Right lobe of liver (tissue), 6 donors: Measurements from ENCODE around the gene ANKRD9. TPM values are rescaled to one million over a fixed set of nuclear protein-coding genes. Genes with fewer than 3 reads are reported as not detected.

ENCODE experiments used
- ATAC-seq, 4 donors: fragments of 200-7000 bp; cut with Tn5 transposase; one replicate each; pipeline ENCODE4 v1.9.1; 2020; ENCODE audit warnings: mild to moderate bottlenecking in 4 of 4, moderate library complexity in 4 of 4
- DNase-seq, 3 donors: peaks; one replicate each; pipeline ENCODE4 v3.0.0-alpha.2; 2020
- H3K27ac ChIP-seq, 3 donors: fragments of 200-600 bp; one replicate each; pipeline ENCODE4 v1.8.0; 2022
- H3K27me3 ChIP-seq, 2 donors: fragments of 200-600 bp; one replicate each; pipeline ENCODE4 v1.8.0; 2022
- H3K36me3 ChIP-seq, 4 donors: fragments of 200-600 bp; sonication (generic) in 1 of 4; one replicate each; pipeline versions ENCODE4 v1.5.1 to v1.8.0; 2017 to 2022; ENCODE audit warnings: control low read depth in 1 of 4
- H3K4me1 ChIP-seq, 4 donors: fragments of 200-600 bp; sonication (generic) in 1 of 4; one replicate each; pipeline versions ENCODE4 v1.5.1 to v1.8.0; 2017 to 2022; ENCODE audit warnings: control low read depth in 1 of 4
- H3K4me3 ChIP-seq, 3 donors: fragments of 200-600 bp; one replicate each; pipeline ENCODE4 v1.8.0; 2022
- H3K9me3 ChIP-seq, 4 donors: fragments of 200-600 bp; sonication (generic) in 1 of 4; one replicate each; pipeline versions ENCODE4 v1.5.1 to v1.8.0; 2017 to 2022; ENCODE audit warnings: control low read depth in 1 of 4
- CTCF ChIP-seq, 4 donors: fragments of 200-600 bp in 3 of 4; fragments of 450-650 bp in 1 of 4; IDR thresholded peaks; one replicate each; pipeline versions ENCODE4 v1.5.1 to v1.8.0; 2016 to 2022; ENCODE audit warnings: antibody characterized with exemption in 4 of 4, mild to moderate bottlenecking in 2 of 4
- POLR2A ChIP-seq: fragments of 450-650 bp; IDR thresholded peaks from one replicate; pipeline ENCODE4 v1.6.1; 2017; ENCODE audit warnings: antibody characterized with exemption, mild to moderate bottlenecking
- WGBS: methylation state at CpG from one replicate; pipeline ENCODE4 v1.1.6; 2018; ENCODE audit warnings: low coverage, low lambda C conversion rate; ENCODE audit not compliant: insufficient coverage; ENCODE audit errors: missing lambda C conversion rate; 5-methylcytosine and 5-hydroxymethylcytosine counted together
- intact Hi-C, 2 donors: fragments of 100-400 bp; cut with DNase I; formaldehyde crosslinking; loops; one replicate each; pipeline versions ENCODE4 v1.11.2 to v1.14.1; 2022
- total RNA-seq, 6 experiments: library from RNA; depleted of rRNA in 2 of 6; stranded (reverse); fragments of >200 nt in 2 of 6; fragmentation: NEBNext Ultra II Directional in 3 of 6; extraction: Animal tissue kit (Norgen Biotek cat#: 25700) in 3 of 6; gene quantifications; one replicate each; pipeline versions ENCODE4 v1.1.0 to v1.2.4, GENCODE V29; 2016 to 2023
- donor health status: DM: no; HTN: yes; CAD: no.
- donor health status: DM: no; HTN: no; CAD: no.
- donor health status: DM: no; HTN: no; CAD: no.
- donor health status: DM: no; HTN: yes; CAD: no.
- donor health status: DM: no; HTN: yes; CAD: no.

The ANKRD9 gene
- total RNA-seq, 6 experiments from 2014 or later = 7.5 to 33.8 (median 8.9) TPM

GRCh38 chr14:102505000-102505619, 4.5 kb downstream of the ANKRD9 start:
- DNase-seq = no peak
- intact Hi-C loops = no loop called here
- no peaks in the 10 kb centered on the region for H3K36me3 ChIP-seq
- no peak overlapping the region for H3K4me3 ChIP-seq
- no peak for TF ChIP-seq POLR2A
- no peak for TF ChIP-seq CTCF (IDR thresholded peaks at IDR 0.05)
- ATAC-seq = no peak
- peaks cover 0 to 6% (median 0%) of the 10 kb centered on the region in 4 donors for H3K4me1 ChIP-seq
- no peak overlapping the region for H3K27ac ChIP-seq
- no peaks in the 10 kb centered on the region for H3K9me3 ChIP-seq
- H3K27me3 ChIP-seq = no peaks in the 10 kb centered on the region
- WGBS = no CpG with 5 or more reads among the region's 7 CpGs

- Histone ChIP-seq H3K36me3 (no peaks in the 10 kb centered on the region), H3K27ac (no peak overlapping the region)
- WGBS = 83% methylated on average over 1 of the region's 18 CpGs
Observed at GRCh38 chr14:102504328-102504999, 5.1 kb downstream of the ANKRD9 start.

GRCh38 chr14:102503641-102504327, 5.8 kb downstream of the ANKRD9 start:
- peaks cover 0 to 4% (median 0%) of the 10 kb centered on the region in 4 donors for H3K4me1 ChIP-seq
- intact Hi-C loops = no loop called here
- H3K27ac ChIP-seq = no peak overlapping the region
- no peaks in the 10 kb centered on the region for H3K9me3 ChIP-seq
- no peak overlapping the region for H3K4me3 ChIP-seq
- H3K27me3 ChIP-seq = no peaks in the 10 kb centered on the region
- ATAC-seq (no peak), DNase-seq (no peak)
- TF ChIP-seq POLR2A = no peak
- no peak for TF ChIP-seq CTCF (IDR thresholded peaks at IDR 0.05)
- 55% methylated on average over 5 of the region's 12 CpGs for WGBS
- H3K36me3 ChIP-seq = no peaks in the 10 kb centered on the region

More at GRCh38 chr14:102504328-102504999, 5.1 kb downstream of the ANKRD9 start:
- H3K9me3 ChIP-seq = no peaks in the 10 kb centered on the region
- DNase-seq = no peak
- H3K4me1 ChIP-seq = peaks cover 0 to 6% (median 0%) of the 10 kb centered on the region in 4 donors
- no peak overlapping the region for H3K4me3 ChIP-seq
- no peak for ATAC-seq
- no peaks in the 10 kb centered on the region for H3K27me3 ChIP-seq
- no peak for TF ChIP-seq POLR2A
- no peak for TF ChIP-seq CTCF (IDR thresholded peaks at IDR 0.05)
- intact Hi-C loops = no loop called here

GRCh38 chr14:102502571-102502970, 7.0 kb downstream of the ANKRD9 start:
- WGBS = 97% methylated on average over 7 of the region's 10 CpGs
- Histone ChIP-seq H3K9me3 (no peaks in the 10 kb centered on the region), H3K36me3 (peaks cover 0 to 8% (median 0%) of the 10 kb centered on the region in 4 donors), H3K4me1 (no peaks in the 10 kb centered on the region), H3K27ac (no peak overlapping the region), H3K27me3 (no peaks in the 10 kb centered on the region), H3K4me3 (no peak overlapping the region)
- ATAC-seq (no peak), DNase-seq (no peak)
- intact Hi-C loops = no loop called here
- no peak for TF ChIP-seq CTCF (IDR thresholded peaks at IDR 0.05)
- no peak for TF ChIP-seq POLR2A
